ENCODE measurements around the gene DDX31.
"Not testable (repeated sequence)": the region's sequence is repeated elsewhere in the genome, so short reads cannot be mapped to it uniquely, and the experiment has no call there.

DDX31 gene

GRCh38 chr9:132669698-132670456, at the start of gene DDX31:
DDX31 (minus strand) TSS chr9:132669983; CDS start chr9:132669934, 49 bp downstream.
- DNase-seq (ENCODE audit: low read depth) = peak; percentile 81

- not testable (repeated sequence) for DNase-seq (ENCODE audit: low read depth)
These were observed 48.7 kb upstream of the DDX31 start for GRCh38 chr9:132718381-132718928.

GRCh38 chr9:132717326-132717945, 47.7 kb upstream of the DDX31 start:
- DNase-seq (ENCODE audit: low read depth) = no peak

GRCh38 chr9:132716007-132716406, 46.2 kb upstream of the DDX31 start:
- DNase-seq (ENCODE audit: low read depth) = no peak

- DNase-seq (ENCODE audit: low read depth) = no peak
These were observed 43.0 kb upstream of the DDX31 start for GRCh38 chr9:132712753-132713152.

GRCh38 chr9:132711846-132712245, 42.1 kb upstream of the DDX31 start:
- no peak for DNase-seq (ENCODE audit: low read depth)

- DNase-seq (ENCODE audit: low read depth) = not testable (repeated sequence)
These were observed 41.4 kb upstream of the DDX31 start for GRCh38 chr9:132711152-132711551.

- DNase-seq (ENCODE audit: low read depth) = no peak
These were observed 40.5 kb upstream of the DDX31 start for GRCh38 chr9:132710333-132710732.

- DNase-seq (ENCODE audit: low read depth) = no peak
These were observed 39.1 kb upstream of the DDX31 start for GRCh38 chr9:132708769-132709430.

GRCh38 chr9:132708239-132708638, 38.5 kb upstream of the DDX31 start:
- no peak for DNase-seq (ENCODE audit: low read depth)

GRCh38 chr9:132703336-132703735, 33.6 kb upstream of the DDX31 start:
- no peak for DNase-seq (ENCODE audit: low read depth)

GRCh38 chr9:132702254-132702653, 32.5 kb upstream of the DDX31 start:
- DNase-seq (ENCODE audit: low read depth) = no peak

- peak; percentile 42 for DNase-seq (ENCODE audit: low read depth)
These were observed 30.2 kb upstream of the DDX31 start for GRCh38 chr9:132699956-132700355.

GRCh38 chr9:132698989-132699388, 29.2 kb upstream of the DDX31 start:
- DNase-seq (ENCODE audit: low read depth) = no peak

GRCh38 chr9:132697230-132697629, 27.4 kb upstream of the DDX31 start:
- no peak for DNase-seq (ENCODE audit: low read depth)

GRCh38 chr9:132694144-132694543, 24.4 kb upstream of the DDX31 start:
- no peak for DNase-seq (ENCODE audit: low read depth)

GRCh38 chr9:132690696-132691095, 20.9 kb upstream of the DDX31 start:
- DNase-seq (ENCODE audit: low read depth) = no peak

GRCh38 chr9:132683873-132684272, 14.1 kb upstream of the DDX31 start:
- no peak for DNase-seq (ENCODE audit: low read depth)

- DNase-seq (ENCODE audit: low read depth) = no peak
These were observed 11.8 kb upstream of the DDX31 start for GRCh38 chr9:132681561-132681960.

- no peak for DNase-seq (ENCODE audit: low read depth)
These were observed 10.3 kb upstream of the DDX31 start for GRCh38 chr9:132679946-132680625.

GRCh38 chr9:132677976-132678375, 8.2 kb upstream of the DDX31 start:
- no peak for DNase-seq (ENCODE audit: low read depth)

- no peak for DNase-seq (ENCODE audit: low read depth)
These were observed 4.7 kb upstream of the DDX31 start for GRCh38 chr9:132674485-132674884.
